Skeletal muscle cell (primary cell): ENCODE measurements around the gene CEP85L.
A peak's percentile ranks its signal among the peaks of the same experiment; 100 is the strongest.

Source experiments
- DNase-seq: peaks from one replicate; pipeline ENCODE4 v3.0.0-alpha.2; 2010; ENCODE audit warnings: low read depth
- H3K4me3 ChIP-seq: 2 replicates; pipeline ENCODE4 v1.5.1; 2011; ENCODE audit warnings: low read depth, mild to moderate bottlenecking, control low read depth, low read length, moderate library complexity

CEP85L gene

GRCh38 chr6:118586746-118587485, 64.5 kb downstream of the CEP85L start:
- no peak for DNase-seq
- H3K4me3 ChIP-seq, result no peak overlapping the region

DNA sequence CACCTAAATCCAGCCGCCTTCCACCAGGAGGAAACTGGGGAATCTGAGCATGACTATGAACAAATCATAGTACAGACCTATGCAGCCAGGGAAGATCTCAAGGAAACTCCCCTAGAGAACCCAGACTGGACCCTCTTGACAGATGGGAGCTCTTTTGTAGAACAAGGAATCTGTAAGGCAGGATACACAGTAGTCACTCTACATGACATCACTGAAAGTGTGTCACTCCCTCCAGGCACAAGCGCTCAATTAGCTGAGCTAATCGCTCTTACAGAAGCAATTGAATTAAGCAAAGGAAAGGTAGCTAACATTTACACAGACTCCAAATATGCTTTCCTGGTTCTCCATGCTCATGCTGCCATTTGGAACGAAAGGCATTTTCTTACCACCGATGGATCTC, 66.5 kb downstream of the CEP85L start:
- no peak overlapping the region for H3K4me3 ChIP-seq
- DNase-seq, result no peak

DNA sequence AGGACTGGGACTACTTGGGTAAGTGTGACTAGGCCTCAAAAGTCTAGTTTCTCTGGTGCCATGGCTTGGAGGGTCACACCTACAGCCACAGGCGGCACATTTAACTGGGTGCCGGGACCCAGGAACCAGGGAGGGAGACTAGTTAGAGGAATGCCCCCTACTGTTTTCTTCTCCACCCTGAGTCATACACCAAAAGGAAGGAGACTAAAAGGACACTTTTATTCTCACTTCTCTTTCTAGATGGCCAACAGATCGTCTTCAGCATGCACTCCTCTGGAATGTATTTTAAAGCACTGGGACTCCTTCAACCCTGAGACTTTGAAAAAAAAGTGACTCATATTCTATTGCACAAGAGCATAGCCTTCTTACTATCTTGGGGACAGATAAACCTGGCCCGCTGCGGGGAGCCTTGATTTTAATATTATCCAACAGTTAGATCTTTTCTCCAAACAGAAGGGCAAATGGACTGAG, 69.9 kb downstream of the CEP85L start:
- no peak overlapping the region for H3K4me3 ChIP-seq
- peak; percentile 39 for DNase-seq

DNA sequence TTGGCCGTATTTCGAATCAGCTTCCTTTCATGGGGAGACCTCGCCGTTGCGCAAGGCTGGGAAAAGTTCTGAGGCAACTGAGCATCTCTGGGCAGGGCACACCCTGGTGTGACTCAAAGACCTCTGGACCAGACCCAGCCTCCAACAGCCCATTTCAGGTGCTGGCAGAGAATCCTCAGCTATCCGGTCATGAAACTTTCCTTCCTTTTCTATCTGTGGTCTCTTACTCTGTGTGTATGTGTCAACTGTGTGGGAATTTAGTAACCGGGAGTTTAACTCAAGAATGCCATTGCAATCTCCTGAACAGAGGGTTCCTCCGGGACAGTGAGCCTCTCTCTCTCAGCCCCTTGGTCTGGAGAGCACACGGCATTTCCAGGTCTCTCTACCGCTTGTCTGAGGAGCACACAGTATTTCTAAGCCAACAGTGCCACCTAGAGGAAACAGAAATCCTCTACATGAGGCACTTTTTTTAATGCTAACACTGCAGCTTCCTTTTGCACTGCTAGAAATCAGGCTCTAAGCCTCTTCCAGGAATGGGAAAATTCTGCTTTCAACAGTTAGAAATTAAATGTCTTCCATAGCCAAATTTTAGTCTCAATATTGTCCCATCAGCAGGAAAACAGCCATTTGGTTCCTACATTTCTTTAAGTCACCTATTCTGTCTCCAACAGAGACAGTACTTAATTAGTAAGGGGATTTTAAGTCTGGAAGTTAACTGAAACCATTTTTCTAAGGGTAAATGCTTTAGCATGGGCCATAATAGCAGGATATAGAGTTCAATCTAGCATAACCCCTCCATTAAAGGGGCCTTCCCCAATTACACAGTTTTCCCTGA, 70.6 kb downstream of the CEP85L start:
- DNase-seq, result peak; percentile 59
- no peak overlapping the region for H3K4me3 ChIP-seq

DNA sequence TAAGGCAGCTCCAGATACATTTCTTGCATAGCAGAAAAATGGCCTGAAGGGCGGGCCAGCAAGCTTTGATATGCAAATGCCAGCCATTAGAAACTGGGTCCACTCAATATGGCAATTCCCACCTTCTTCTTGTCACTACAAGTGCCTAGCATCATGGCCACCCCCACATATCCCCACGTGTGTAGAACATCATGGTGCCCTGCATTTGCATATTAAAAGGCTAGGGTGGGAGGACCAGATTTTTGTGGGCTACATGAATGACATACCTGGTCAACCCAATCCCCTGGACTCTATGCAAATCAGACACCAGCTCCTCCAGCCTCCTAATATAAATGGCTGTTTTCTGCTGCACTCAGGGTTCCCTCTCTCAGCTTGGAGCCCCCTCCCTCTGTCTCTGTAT, 71.6 kb downstream of the CEP85L start:
- no peak overlapping the region for H3K4me3 ChIP-seq

GRCh38 chr6:118578617-118579016, 72.8 kb downstream of the CEP85L start:
- no peak overlapping the region for H3K4me3 ChIP-seq
- DNase-seq, result no peak

More for the DNA sequence above, 71.6 kb downstream of the CEP85L start:
- no peak for DNase-seq

- DNase-seq, result no peak
- no peak overlapping the region for H3K4me3 ChIP-seq
These were observed 73.4 kb downstream of the CEP85L start for GRCh38 chr6:118577972-118578371.

- DNase-seq, result no peak
- H3K4me3 ChIP-seq, result no peak overlapping the region
These were observed 77.1 kb downstream of the CEP85L start for GRCh38 chr6:118574051-118574865.

- H3K4me3 ChIP-seq, result no peak overlapping the region
- DNase-seq, result no peak
These were observed 80.3 kb downstream of the CEP85L start for GRCh38 chr6:118571121-118571520.

DNA sequence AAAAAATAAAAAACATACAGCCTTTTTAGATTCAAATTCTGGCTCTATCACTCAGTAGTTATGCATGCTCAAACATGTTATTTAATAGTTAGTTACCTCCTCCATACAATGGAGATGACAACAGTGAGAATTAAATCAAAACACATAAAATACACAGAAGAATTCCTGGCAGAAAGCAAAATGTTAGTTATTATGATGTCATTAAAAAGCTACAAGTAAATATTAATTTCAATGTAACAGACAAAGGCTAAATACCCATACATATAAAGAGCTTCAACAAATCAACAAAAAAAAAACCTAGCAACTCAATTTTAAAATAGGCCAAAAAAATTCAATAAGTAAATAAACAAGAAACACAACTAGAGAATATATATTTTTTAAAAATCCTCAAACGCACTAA, 81.9 kb downstream of the CEP85L start:
- H3K4me3 ChIP-seq, result no peak overlapping the region
- DNase-seq, result no peak

- no peak overlapping the region for H3K4me3 ChIP-seq
- DNase-seq, result no peak
These were observed 83.4 kb downstream of the CEP85L start for GRCh38 chr6:118567974-118568373.

DNA sequence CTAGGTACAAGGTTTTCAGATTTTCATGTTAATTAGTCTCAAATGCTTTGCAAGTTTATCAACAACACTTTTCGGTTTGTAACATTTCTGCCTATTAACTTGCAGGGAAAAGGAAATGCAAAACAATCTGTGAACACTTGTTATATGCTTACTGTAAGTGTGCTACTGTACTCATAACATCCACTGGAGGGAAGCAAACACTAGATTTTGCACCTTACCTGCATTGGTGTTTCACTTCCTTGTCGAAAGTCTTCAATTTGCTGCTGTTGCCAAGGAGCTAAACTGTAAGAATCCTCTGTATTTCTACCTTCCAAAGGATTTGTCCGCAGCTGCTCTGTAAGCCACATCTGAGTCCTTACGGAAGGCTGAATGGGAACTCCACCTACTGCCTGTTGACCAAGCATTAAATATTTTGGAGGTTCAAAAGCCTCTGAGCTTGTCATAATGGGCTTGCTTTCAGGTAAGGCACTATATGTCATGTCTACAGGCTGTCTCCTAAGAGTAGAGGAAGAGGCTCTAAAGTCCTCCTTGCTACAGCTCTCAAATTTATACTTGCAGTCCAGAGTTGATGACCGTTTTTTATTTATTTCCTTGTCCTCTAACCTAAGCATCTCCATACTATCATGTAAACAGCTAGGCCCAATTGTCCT, 86.0 kb downstream of the CEP85L start:
- DNase-seq, result no peak
- no peak overlapping the region for H3K4me3 ChIP-seq

- no peak for DNase-seq
- H3K4me3 ChIP-seq, result no peak overlapping the region
These were observed 88.4 kb downstream of the CEP85L start for GRCh38 chr6:118562959-118563358.

- no peak for DNase-seq
- no peak overlapping the region for H3K4me3 ChIP-seq
These were observed 89.1 kb downstream of the CEP85L start for GRCh38 chr6:118562248-118562647.

GRCh38 chr6:118559659-118560058, 91.7 kb downstream of the CEP85L start:
- no peak for DNase-seq
- H3K4me3 ChIP-seq, result no peak overlapping the region

- DNase-seq, result no peak
- H3K4me3 ChIP-seq, result no peak overlapping the region
These were observed 92.8 kb downstream of the CEP85L start for GRCh38 chr6:118558464-118559217.

DNA sequence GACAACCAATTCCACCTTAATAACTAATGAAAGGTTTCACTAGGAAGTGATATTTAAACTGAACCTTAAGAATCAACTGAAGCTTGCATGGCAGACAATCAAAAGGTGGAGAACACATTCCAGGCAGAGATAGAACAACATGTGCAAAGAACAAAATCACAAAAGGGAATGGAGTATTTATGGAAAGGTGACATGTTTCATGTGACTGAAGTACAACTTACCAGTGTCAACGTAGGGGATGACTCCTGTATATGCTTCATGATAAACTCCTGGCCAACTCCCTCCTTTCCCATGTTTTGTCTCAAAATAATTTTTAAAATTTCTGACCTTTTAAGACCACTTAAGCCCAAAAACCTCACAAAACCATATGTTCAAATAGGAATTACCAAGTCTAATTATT, 96.7 kb downstream of the CEP85L start:
- DNase-seq, result no peak

DNA sequence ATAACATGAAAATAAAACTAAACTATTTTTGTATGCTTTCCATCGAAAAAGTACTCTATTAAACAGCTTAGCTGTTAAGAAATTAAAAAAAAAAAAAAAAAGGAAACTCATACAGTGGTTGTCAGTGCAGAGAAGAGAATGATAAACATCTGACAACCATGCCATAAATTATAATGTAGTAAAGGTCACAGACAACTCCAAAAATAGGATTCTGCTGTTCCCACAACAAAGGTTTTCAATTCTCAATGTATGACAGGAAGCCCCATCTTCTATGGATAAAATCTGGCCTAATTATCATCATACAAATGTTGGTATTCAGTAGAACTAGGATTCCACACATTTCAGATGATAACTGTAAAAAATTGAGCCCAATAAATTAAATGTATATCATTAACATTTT, 98.3 kb downstream of the CEP85L start:
- no peak overlapping the region for H3K4me3 ChIP-seq
- no peak for DNase-seq

More for the DNA sequence above, 96.7 kb downstream of the CEP85L start:
- no peak overlapping the region for H3K4me3 ChIP-seq
